ENCODE results near the gene TANC1.

The TANC1 gene

DNA sequence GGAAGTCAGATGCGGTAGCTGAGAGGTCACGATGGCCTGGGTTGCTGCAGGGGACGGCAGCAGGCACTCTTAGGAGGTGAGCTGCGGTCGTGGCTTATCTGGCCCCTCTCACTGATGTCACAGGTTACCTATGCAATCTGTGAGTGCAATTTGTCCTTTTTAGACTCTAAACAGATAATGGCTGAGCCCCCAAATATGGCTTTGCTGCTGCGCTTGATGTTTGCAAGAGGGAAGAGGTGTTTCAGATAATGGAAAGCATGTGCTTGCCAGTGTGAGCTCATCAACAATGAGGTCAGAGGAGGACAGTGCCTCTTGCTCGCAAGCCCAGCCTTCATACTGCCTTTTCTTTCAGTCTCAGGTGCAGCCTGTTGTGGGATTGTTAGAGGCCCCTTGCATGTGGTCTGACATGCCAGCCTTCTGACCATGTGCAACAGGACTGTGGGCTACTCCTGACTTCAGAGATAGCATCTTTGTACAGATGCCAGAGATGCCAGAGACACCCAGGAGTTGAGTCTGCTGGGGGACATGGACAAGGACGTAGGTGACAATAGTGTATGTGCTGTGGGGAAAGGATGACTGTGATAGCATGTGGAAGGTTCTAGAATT lies 151.3 kb downstream of the TANC1 start:
- no peak overlapping the region for H3K4me3 ChIP-seq (ENCODE audit: control insufficient read depth in 1 of 7, extremely low read depth in 1 of 7, insufficient read depth in 4 of 7, low read depth in 2 of 7, low read length in 6 of 7)
- WGBS (ENCODE audit: insufficient coverage): 92% methylated on average over 8 of the region's 8 CpGs
- H3K27ac ChIP-seq (ENCODE audit: insufficient read depth in 1 of 2, low read depth in 1 of 2, low read length in 2 of 2, poor library complexity in 1 of 2, severe bottlenecking in 2 of 2): no peak overlapping the region
- no peaks in the 10 kb centered on the region for H3K9me3 ChIP-seq (ENCODE audit: control extremely low read depth in 1 of 5, control insufficient read depth in 4 of 5, insufficient read depth in 2 of 5, low read depth in 1 of 5, low read length in 4 of 5)
- no peaks in the 10 kb centered on the region for H3K36me3 ChIP-seq (ENCODE audit: control insufficient read depth in 4 of 4, insufficient read depth in 4 of 4, low read length in 3 of 4)
- DNase-seq: no peak
- peaks cover 3 to 17% (median 13%) of the 10 kb centered on the region in 4 experiments for H3K4me1 ChIP-seq (ENCODE audit: control extremely low read depth in 1 of 4, control insufficient read depth in 4 of 4, insufficient read depth in 4 of 4, low read length in 3 of 4)
- no peaks in the 10 kb centered on the region for H3K27me3 ChIP-seq (replicated peaks in 2 of 5; ENCODE audit: control insufficient read depth in 4 of 5, insufficient read depth in 5 of 5, low read length in 4 of 5)
- ChIA-PET CTCF (interaction anchor here (0.6 to 7.5 kb wide), 25 partner anchors 10 to 222 kb away, joined by 3 to 91 read pairs (median 6); partner anchors contain the start of gene TANC1), POLR2A (no interaction called here)

DNA sequence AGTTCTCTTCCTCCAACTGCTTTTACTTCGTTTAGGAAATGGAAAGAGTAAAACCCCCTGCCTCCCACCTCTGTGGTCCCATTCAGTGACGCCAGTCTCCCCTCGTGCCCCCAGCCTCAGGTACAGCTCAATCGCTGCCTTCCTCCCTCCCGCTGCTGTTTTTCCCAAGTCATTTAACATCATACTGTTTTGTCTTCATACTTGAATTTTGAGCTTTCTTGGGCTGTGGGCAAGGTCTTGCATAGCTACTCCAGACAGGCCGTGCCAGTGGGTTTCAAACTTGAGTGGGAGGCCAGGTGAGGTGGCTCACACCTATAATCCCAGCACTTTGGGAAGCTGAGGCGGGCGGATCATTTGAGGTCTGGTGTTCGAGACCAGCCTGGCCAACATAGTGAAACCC lies 155.3 kb downstream of the TANC1 start:
- CTCF ChIA-PET: interaction anchor here (0.7 to 2.2 kb wide), 9 partner anchors 16 to 223 kb away, joined by 3 to 8 read pairs (median 4); no protein-coding TSS in a partner anchor
- H3K27me3 ChIP-seq (replicated peaks in 2 of 5; ENCODE audit: control insufficient read depth in 4 of 5, insufficient read depth in 5 of 5, low read length in 4 of 5): no peaks in the 10 kb centered on the region
- POLR2A ChIA-PET: no interaction called here
- 92% methylated on average over 5 of the region's 9 CpGs for WGBS (ENCODE audit: insufficient coverage)
- no peak for DNase-seq
- no peaks in the 10 kb centered on the region for H3K36me3 ChIP-seq (ENCODE audit: control insufficient read depth in 4 of 4, insufficient read depth in 4 of 4, low read length in 3 of 4)
- H3K4me1 ChIP-seq (ENCODE audit: control extremely low read depth in 1 of 4, control insufficient read depth in 4 of 4, insufficient read depth in 4 of 4, low read length in 3 of 4): peaks cover 6 to 33% (median 24%) of the 10 kb centered on the region in 4 experiments
- no peak overlapping the region for H3K27ac ChIP-seq (ENCODE audit: insufficient read depth in 1 of 2, low read depth in 1 of 2, low read length in 2 of 2, poor library complexity in 1 of 2, severe bottlenecking in 2 of 2)
- no peaks in the 10 kb centered on the region for H3K9me3 ChIP-seq (ENCODE audit: control extremely low read depth in 1 of 5, control insufficient read depth in 4 of 5, insufficient read depth in 2 of 5, low read depth in 1 of 5, low read length in 4 of 5)
- H3K4me3 ChIP-seq (ENCODE audit: control insufficient read depth in 1 of 7, extremely low read depth in 1 of 7, insufficient read depth in 4 of 7, low read depth in 2 of 7, low read length in 6 of 7): no peak overlapping the region

DNA sequence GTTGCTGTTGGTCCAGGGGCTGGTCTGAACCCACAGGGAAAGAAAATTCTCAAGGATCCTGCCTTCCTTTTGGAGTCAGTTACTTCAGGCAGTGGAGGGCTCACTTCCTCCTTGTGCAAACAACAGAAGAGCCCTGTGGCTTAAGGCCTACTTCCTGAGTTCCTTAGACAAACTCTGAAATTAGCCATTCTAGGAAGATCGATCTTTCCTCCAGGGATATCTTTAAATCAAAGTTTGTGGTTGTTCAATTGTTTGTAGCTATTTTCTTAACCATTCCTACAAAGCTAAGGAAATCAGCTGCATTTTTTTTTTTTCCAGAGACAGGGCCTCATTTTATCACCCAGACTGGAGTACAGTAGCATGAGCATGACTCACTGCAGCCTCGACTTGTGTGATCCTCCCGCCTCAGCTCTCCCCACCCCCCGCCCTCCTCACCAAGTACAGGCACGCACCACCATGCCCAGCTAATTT lies 156.0 kb downstream of the TANC1 start:
- ChIA-PET CTCF (interaction anchor here (0.6 to 2.2 kb wide), 13 partner anchors 9 to 480 kb away, joined by 3 to 8 read pairs (median 4); no protein-coding TSS in a partner anchor), POLR2A (interaction anchor here (0.7 kb wide), 1 partner anchor 18 kb away, joined by 3 read pairs; no protein-coding TSS in a partner anchor)
- Histone ChIP-seq H3K4me3 (ENCODE audit: control insufficient read depth in 1 of 7, extremely low read depth in 1 of 7, insufficient read depth in 4 of 7, low read depth in 2 of 7, low read length in 6 of 7) (no peak overlapping the region), H3K27ac (ENCODE audit: insufficient read depth in 1 of 2, low read depth in 1 of 2, low read length in 2 of 2, poor library complexity in 1 of 2, severe bottlenecking in 2 of 2) (no peak overlapping the region), H3K27me3 (replicated peaks in 2 of 5; ENCODE audit: control insufficient read depth in 4 of 5, insufficient read depth in 5 of 5, low read length in 4 of 5) (no peaks in the 10 kb centered on the region), H3K4me1 (ENCODE audit: control extremely low read depth in 1 of 4, control insufficient read depth in 4 of 4, insufficient read depth in 4 of 4, low read length in 3 of 4) (peaks cover 8 to 40% (median 28%) of the 10 kb centered on the region in 4 experiments), H3K9me3 (ENCODE audit: control extremely low read depth in 1 of 5, control insufficient read depth in 4 of 5, insufficient read depth in 2 of 5, low read depth in 1 of 5, low read length in 4 of 5) (no peaks in the 10 kb centered on the region), H3K36me3 (ENCODE audit: control insufficient read depth in 4 of 4, insufficient read depth in 4 of 4, low read length in 3 of 4) (no peaks in the 10 kb centered on the region)
- WGBS (ENCODE audit: insufficient coverage): no CpG with 5 or more reads among the region's 5 CpGs
- DNase-seq: peak; percentile 31 to 81 (median 71)

DNA sequence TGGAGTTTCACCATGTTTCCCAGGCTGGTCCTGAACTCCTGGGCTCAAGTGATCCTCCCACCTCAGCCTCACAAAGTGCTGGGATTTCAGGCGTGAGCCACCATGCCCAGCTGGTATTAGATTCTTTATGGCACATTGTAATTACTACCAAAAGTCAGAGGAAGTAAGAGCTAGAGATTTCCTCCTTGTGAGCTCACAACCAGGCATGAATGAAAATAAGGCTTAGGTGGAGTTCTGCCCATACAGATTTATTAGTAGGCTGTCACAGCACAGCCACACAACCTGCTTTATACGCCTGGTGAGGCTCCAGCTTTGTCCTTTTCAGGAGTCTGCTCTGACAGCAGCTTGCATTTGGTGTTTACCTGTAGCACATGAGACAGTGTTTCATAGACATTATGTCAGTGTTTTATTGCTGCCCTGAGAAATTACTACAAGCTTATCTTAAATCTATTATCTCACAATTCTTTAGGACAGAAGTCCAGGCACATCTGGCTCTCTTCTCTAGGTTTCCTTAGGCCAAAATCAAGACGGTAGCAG lies 156.6 kb downstream of the TANC1 start:
- ChIA-PET POLR2A (interaction anchor here (0.7 kb wide), 1 partner anchor 19 kb away, joined by 3 read pairs; no protein-coding TSS in a partner anchor), CTCF (interaction anchor here (0.7 to 2.2 kb wide), 9 partner anchors 8 to 221 kb away, joined by 3 to 8 read pairs (median 4); no protein-coding TSS in a partner anchor)
- 52% methylated on average over 2 of the region's 3 CpGs for WGBS (ENCODE audit: insufficient coverage)
- Histone ChIP-seq H3K27me3 (replicated peaks in 2 of 5; ENCODE audit: control insufficient read depth in 4 of 5, insufficient read depth in 5 of 5, low read length in 4 of 5) (no peaks in the 10 kb centered on the region), H3K4me3 (ENCODE audit: control insufficient read depth in 1 of 7, extremely low read depth in 1 of 7, insufficient read depth in 4 of 7, low read depth in 2 of 7, low read length in 6 of 7) (no peak overlapping the region), H3K4me1 (ENCODE audit: control extremely low read depth in 1 of 4, control insufficient read depth in 4 of 4, insufficient read depth in 4 of 4, low read length in 3 of 4) (peaks cover 9 to 40% (median 34%) of the 10 kb centered on the region in 4 experiments), H3K9me3 (ENCODE audit: control extremely low read depth in 1 of 5, control insufficient read depth in 4 of 5, insufficient read depth in 2 of 5, low read depth in 1 of 5, low read length in 4 of 5) (no peaks in the 10 kb centered on the region), H3K36me3 (ENCODE audit: control insufficient read depth in 4 of 4, insufficient read depth in 4 of 4, low read length in 3 of 4) (no peaks in the 10 kb centered on the region), H3K27ac (ENCODE audit: insufficient read depth in 1 of 2, low read depth in 1 of 2, low read length in 2 of 2, poor library complexity in 1 of 2, severe bottlenecking in 2 of 2) (no peak overlapping the region)
- DNase-seq: peak in 1 of 3 donors; percentile 35

DNA sequence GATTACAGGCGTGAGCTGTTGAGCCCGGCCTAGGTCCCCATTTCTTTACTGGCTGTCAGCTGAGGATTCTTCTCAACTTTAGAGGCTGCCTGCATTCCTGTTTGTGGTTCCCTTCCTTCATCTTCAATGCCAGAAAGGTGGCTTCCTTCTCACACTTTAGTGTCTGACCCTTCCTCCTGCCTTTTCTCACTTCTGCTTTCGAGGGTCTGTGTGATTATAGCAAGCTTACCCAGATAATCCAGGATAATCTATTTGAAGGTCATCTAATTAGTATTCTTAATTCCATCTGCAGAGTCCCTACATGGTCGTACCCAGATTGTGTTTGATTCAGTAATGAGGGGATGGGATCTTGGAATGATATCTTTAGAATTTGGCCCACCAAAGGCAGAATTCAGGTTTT lies 157.4 kb downstream of the TANC1 start:
- POLR2A ChIA-PET: no interaction called here
- Histone ChIP-seq H3K9me3 (ENCODE audit: control extremely low read depth in 1 of 5, control insufficient read depth in 4 of 5, insufficient read depth in 2 of 5, low read depth in 1 of 5, low read length in 4 of 5) (no peaks in the 10 kb centered on the region), H3K4me1 (ENCODE audit: control extremely low read depth in 1 of 4, control insufficient read depth in 4 of 4, insufficient read depth in 4 of 4, low read length in 3 of 4) (peaks cover 13 to 48% (median 42%) of the 10 kb centered on the region in 4 experiments), H3K27ac (ENCODE audit: insufficient read depth in 1 of 2, low read depth in 1 of 2, low read length in 2 of 2, poor library complexity in 1 of 2, severe bottlenecking in 2 of 2) (no peak overlapping the region), H3K4me3 (ENCODE audit: control insufficient read depth in 1 of 7, extremely low read depth in 1 of 7, insufficient read depth in 4 of 7, low read depth in 2 of 7, low read length in 6 of 7) (no peak overlapping the region), H3K36me3 (ENCODE audit: control insufficient read depth in 4 of 4, insufficient read depth in 4 of 4, low read length in 3 of 4) (no peaks in the 10 kb centered on the region), H3K27me3 (replicated peaks in 2 of 5; ENCODE audit: control insufficient read depth in 4 of 5, insufficient read depth in 5 of 5, low read length in 4 of 5) (no peaks in the 10 kb centered on the region)
- CTCF ChIA-PET: interaction anchor here (1.3 to 1.8 kb wide), 7 partner anchors 14 to 222 kb away, joined by 3 to 6 read pairs (median 5); no protein-coding TSS in a partner anchor
- 96% methylated on average over 2 of the region's 4 CpGs for WGBS (ENCODE audit: insufficient coverage)
- no peak for DNase-seq

DNA sequence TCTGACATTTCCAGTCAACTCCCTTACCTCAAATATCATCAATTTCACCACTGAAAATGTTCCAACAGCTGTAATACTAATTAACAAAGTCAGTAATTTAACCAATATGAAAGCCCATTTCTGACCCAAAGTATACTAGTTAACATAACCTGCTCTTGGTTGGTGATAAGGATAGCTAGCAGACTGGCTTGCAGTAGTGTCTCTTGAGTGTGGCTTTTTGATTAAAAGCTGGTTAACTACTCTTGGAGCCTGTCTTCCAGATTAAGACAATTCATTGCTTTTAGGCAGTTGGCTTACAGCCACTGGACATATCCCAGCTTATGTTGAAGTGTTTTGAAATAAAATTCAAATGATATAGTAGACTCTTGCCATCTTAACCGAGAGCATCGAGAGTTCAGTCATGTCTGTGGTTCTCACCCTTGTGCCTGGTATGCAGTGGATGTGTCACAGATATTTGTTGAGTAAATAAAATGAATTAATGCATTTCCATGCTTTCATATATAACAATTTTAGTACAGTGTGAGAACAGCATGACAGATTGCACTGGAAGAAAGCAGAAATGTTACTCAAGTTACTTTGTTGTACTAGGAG lies 158.1 kb downstream of the TANC1 start:
- Histone ChIP-seq H3K27me3 (replicated peaks in 2 of 5; ENCODE audit: control insufficient read depth in 4 of 5, insufficient read depth in 5 of 5, low read length in 4 of 5) (no peaks in the 10 kb centered on the region), H3K36me3 (ENCODE audit: control insufficient read depth in 4 of 4, insufficient read depth in 4 of 4, low read length in 3 of 4) (no peaks in the 10 kb centered on the region), H3K9me3 (ENCODE audit: control extremely low read depth in 1 of 5, control insufficient read depth in 4 of 5, insufficient read depth in 2 of 5, low read depth in 1 of 5, low read length in 4 of 5) (no peaks in the 10 kb centered on the region), H3K4me1 (ENCODE audit: control extremely low read depth in 1 of 4, control insufficient read depth in 4 of 4, insufficient read depth in 4 of 4, low read length in 3 of 4) (peaks cover 14 to 54% (median 47%) of the 10 kb centered on the region in 4 experiments), H3K4me3 (ENCODE audit: control insufficient read depth in 1 of 7, extremely low read depth in 1 of 7, insufficient read depth in 4 of 7, low read depth in 2 of 7, low read length in 6 of 7) (no peak overlapping the region), H3K27ac (ENCODE audit: insufficient read depth in 1 of 2, low read depth in 1 of 2, low read length in 2 of 2, poor library complexity in 1 of 2, severe bottlenecking in 2 of 2) (no peak overlapping the region)
- no CpG with 5 or more reads among the region's 2 CpGs for WGBS (ENCODE audit: insufficient coverage)
- DNase-seq: no peak
- ChIA-PET CTCF (interaction anchor here (0.7 to 1.8 kb wide), 7 partner anchors 8 to 146 kb away, joined by 3 to 6 read pairs (median 5); no protein-coding TSS in a partner anchor), POLR2A (no interaction called here)

Data from common myeloid progenitor, CD34-positive (primary cell).